GM06990 (cell line): ENCODE results near the gene C6.
"Not testable (repeated sequence)": the region's sequence is repeated elsewhere in the genome, so short reads cannot be mapped to it uniquely, and the experiment has no call there.

Source experiments
- DNase-seq: peaks from one replicate; pipeline ENCODE4 v3.0.0-alpha.2; 2011; ENCODE audit not compliant: insufficient read length; ENCODE audit errors: extremely low read depth
- H3K27me3 ChIP-seq: replicated peaks from 2 replicates; pipeline ENCODE4 v1.6.0; 2011; ENCODE audit warnings: low read length; ENCODE audit not compliant: control insufficient read depth, insufficient read depth
- H3K36me3 ChIP-seq: 2 replicates; pipeline ENCODE4 v1.5.1; 2011; ENCODE audit warnings: low read length; ENCODE audit not compliant: control insufficient read depth, insufficient read depth
- H3K4me3 ChIP-seq: replicated peaks from 2 replicates; pipeline ENCODE4 v1.5.1; 2011; ENCODE audit warnings: low read depth, mild to moderate bottlenecking, control low read depth, low read length
- CTCF ChIP-seq: IDR thresholded peaks from 2 replicates; pipeline ENCODE4 v1.5.1; 2011; ENCODE audit warnings: low read length, control low read depth, mild to moderate bottlenecking, inconsistent platforms; ENCODE audit not compliant: insufficient read depth, poor library complexity, severe bottlenecking

C6 gene

DNA sequence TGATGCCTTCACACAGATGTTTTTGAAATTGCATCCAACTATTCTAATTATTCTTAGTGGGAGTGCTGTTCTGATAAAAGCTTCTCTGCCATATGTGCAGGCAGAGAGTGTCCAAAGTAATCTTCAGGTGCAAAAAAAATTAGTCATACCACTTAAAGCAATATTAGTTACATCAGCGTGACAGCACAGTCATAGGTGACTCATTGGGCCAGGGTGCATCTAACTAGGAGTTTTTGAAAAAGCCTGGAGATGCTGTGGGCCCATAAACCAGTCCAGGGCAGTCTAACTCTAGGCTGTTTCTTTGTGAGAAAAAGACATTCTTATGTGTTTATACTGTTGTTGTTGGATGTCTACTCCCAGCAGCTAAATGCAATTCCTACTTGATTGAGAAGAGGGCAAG is 33.0 kb upstream of the C6 start:
- no peak for DNase-seq
- no peak overlapping the region for H3K4me3 ChIP-seq
- H3K27me3 ChIP-seq, result no peaks in the 10 kb centered on the region
- no peaks in the 10 kb centered on the region for H3K36me3 ChIP-seq
- no peak for TF ChIP-seq CTCF

GRCh38 chr5:41243558-41243957 is 30.2 kb upstream of the C6 start:
- Histone ChIP-seq H3K27me3 (no peaks in the 10 kb centered on the region), H3K36me3 (no peaks in the 10 kb centered on the region), H3K4me3 (no peak overlapping the region)
- no peak for DNase-seq
- TF ChIP-seq CTCF, result no peak

- Histone ChIP-seq H3K4me3 (no peak overlapping the region), H3K36me3 (no peaks in the 10 kb centered on the region), H3K27me3 (no peaks in the 10 kb centered on the region)
- no peak for TF ChIP-seq CTCF
- no peak for DNase-seq
Observed at GRCh38 chr5:41240985-41241384, 27.7 kb upstream of the C6 start.

- DNase-seq, result no peak
- Histone ChIP-seq H3K4me3 (no peak overlapping the region), H3K27me3 (no peaks in the 10 kb centered on the region), H3K36me3 (no peaks in the 10 kb centered on the region)
- TF ChIP-seq CTCF, result no peak
Observed at GRCh38 chr5:41240390-41240789, 27.1 kb upstream of the C6 start.

- H3K27me3 ChIP-seq, result no peaks in the 10 kb centered on the region
- H3K36me3 ChIP-seq, result no peaks in the 10 kb centered on the region
- DNase-seq, result no peak
- H3K4me3 ChIP-seq, result no peak overlapping the region
- TF ChIP-seq CTCF, result no peak
Observed at GRCh38 chr5:41234475-41234874, 21.1 kb upstream of the C6 start.

- TF ChIP-seq CTCF, result no peak
- H3K4me3 ChIP-seq, result no peak overlapping the region
- H3K36me3 ChIP-seq, result no peaks in the 10 kb centered on the region
- no peaks in the 10 kb centered on the region for H3K27me3 ChIP-seq
- no peak for DNase-seq
Observed at GRCh38 chr5:41232797-41233196, 19.5 kb upstream of the C6 start.

DNA sequence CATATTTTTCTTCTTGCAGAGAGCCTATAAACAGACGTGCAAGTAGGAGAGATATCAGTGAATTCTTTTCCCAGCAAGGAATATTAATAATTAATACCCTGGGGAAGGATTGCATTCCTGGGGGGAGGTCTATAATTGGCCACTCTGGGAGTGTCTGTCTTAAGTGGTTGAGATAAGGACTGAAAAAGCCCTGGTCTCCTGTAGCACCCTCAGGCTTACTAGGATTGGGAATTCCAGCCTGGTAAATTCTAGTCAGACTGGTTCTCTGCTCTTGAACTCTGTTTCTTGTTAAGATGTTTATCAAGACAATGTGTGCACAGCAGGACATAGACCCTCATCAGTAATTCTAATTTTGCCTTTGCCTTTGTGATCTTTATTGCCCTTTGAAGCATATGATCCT is 16.9 kb upstream of the C6 start:
- H3K4me3 ChIP-seq, H3K27me3 ChIP-seq, H3K36me3 ChIP-seq, DNase-seq: not testable (repeated sequence)
